Thoracic aorta (tissue), 2 donors: Measurements from ENCODE around the gene KSR1. TPM values are rescaled to one million over a fixed set of nuclear protein-coding genes. Genes with fewer than 3 reads are reported as not detected.

ENCODE experiments used
- ATAC-seq: fragments of 150-250 bp; one replicate; pipeline ENCODE4 v1.8.0; 2017; ENCODE audit warnings: low read depth; ENCODE audit not compliant: insufficient number of reproducible peaks, low FRiP score
- DNase-seq: peaks from one replicate; pipeline ENCODE4 v3.0.0-alpha.2; 2020; ENCODE audit warnings: low spot score
- H3K27ac ChIP-seq, 2 donors: fragments of 200-600 bp; sonication (generic); 1 replicate in 1 of 2; 2 replicates in 1 of 2; pipeline ENCODE4 v1.5.1; 2016; ENCODE audit warnings: mild to moderate bottlenecking in 2 of 2, moderate library complexity in 2 of 2
- H3K27me3 ChIP-seq: fragments of 200-600 bp; sonication (generic); replicated peaks from 2 replicates; pipeline ENCODE4 v1.6.0; 2016; ENCODE audit warnings: mild to moderate bottlenecking; ENCODE audit not compliant: insufficient read depth
- H3K36me3 ChIP-seq: fragments of 200-600 bp; sonication (generic); one replicate; pipeline ENCODE4 v1.5.1; 2016
- H3K4me1 ChIP-seq, 2 donors: fragments of 200-600 bp; sonication (generic); 1 replicate in 1 of 2; 2 replicates in 1 of 2; pipeline versions ENCODE4 v1.5.1 to v1.6.0; 2016; ENCODE audit warnings: low read depth in 2 of 2, mild to moderate bottlenecking in 1 of 2; ENCODE audit not compliant: control insufficient read depth in 1 of 2
- H3K4me3 ChIP-seq: fragments of 200-600 bp; sonication (generic); 2 replicates; pipeline ENCODE4 v1.5.1; 2016; ENCODE audit warnings: mild to moderate bottlenecking
- H3K9me3 ChIP-seq: fragments of 200-600 bp; sonication (generic); 2 replicates; pipeline ENCODE4 v1.5.1; 2016
- CTCF ChIP-seq: fragments of 200-600 bp; sonication (generic); IDR thresholded peaks from one replicate; pipeline ENCODE4 v1.5.1; 2019; ENCODE audit warnings: antibody characterized with exemption
- total RNA-seq, 2 donors: library from RNA; depleted of rRNA; stranded (reverse); fragments of >200 nt; gene quantifications; one replicate each; pipeline versions ENCODE4 v1.1.0 to v1.2.3, GENCODE V29; 2016

KSR1 gene
- total RNA-seq, 2 donors from 2014 or later: 17.6 to 46.0 TPM

- Histone ChIP-seq H3K27ac (no peak overlapping the region), H3K4me1 (peaks cover under 1 to 10% of the 10 kb centered on the region in 2 donors), H3K4me3 (no peak overlapping the region), H3K27me3 (no peaks in the 10 kb centered on the region), H3K36me3 (no peaks in the 10 kb centered on the region), H3K9me3 (no peaks in the 10 kb centered on the region)
- ATAC-seq: no peak
- TF ChIP-seq CTCF: no peak
- DNase-seq: no peak
Measured at GRCh38 chr17:27452828-27453227, 3.4 kb upstream of the KSR1 start.

- H3K9me3 ChIP-seq: no peaks in the 10 kb centered on the region
- H3K4me3 ChIP-seq: no peak overlapping the region
- no peaks in the 10 kb centered on the region for H3K36me3 ChIP-seq
- no peak overlapping the region for H3K27ac ChIP-seq
- peaks cover 4 to 16% of the 10 kb centered on the region in 2 donors for H3K4me1 ChIP-seq
- DNase-seq (no peak), ATAC-seq (no peak)
- H3K27me3 ChIP-seq: no peaks in the 10 kb centered on the region
- TF ChIP-seq CTCF: no peak
Measured at GRCh38 chr17:27453471-27453870, 2.8 kb upstream of the KSR1 start.

GRCh38 chr17:27454089-27454488 lies 2.2 kb upstream of the KSR1 start:
- no peaks in the 10 kb centered on the region for H3K9me3 ChIP-seq
- H3K4me3 ChIP-seq: no peak overlapping the region
- DNase-seq (no peak), ATAC-seq (no peak)
- peaks cover 6 to 19% of the 10 kb centered on the region in 2 donors for H3K4me1 ChIP-seq
- no peaks in the 10 kb centered on the region for H3K36me3 ChIP-seq
- no peak for TF ChIP-seq CTCF
- H3K27ac ChIP-seq: no peak overlapping the region
- no peaks in the 10 kb centered on the region for H3K27me3 ChIP-seq

GRCh38 chr17:27455236-27455913 lies 873 bp upstream of the KSR1 start:
- TF ChIP-seq CTCF: no peak
- H3K27ac ChIP-seq: peak overlapping the region; percentile 68 to 83
- no peaks in the 10 kb centered on the region for H3K9me3 ChIP-seq
- peaks cover 6 to 19% of the 10 kb centered on the region in 2 donors for H3K4me1 ChIP-seq
- H3K36me3 ChIP-seq: no peaks in the 10 kb centered on the region
- no peaks in the 10 kb centered on the region for H3K27me3 ChIP-seq
- peak overlapping the region; percentile 94 for H3K4me3 ChIP-seq
- DNase-seq: no peak
- no peak for ATAC-seq

- H3K36me3 ChIP-seq: no peaks in the 10 kb centered on the region
- no peak for DNase-seq
- H3K4me3 ChIP-seq: peak overlapping the region; percentile 94
- H3K9me3 ChIP-seq: no peaks in the 10 kb centered on the region
- peaks cover 6 to 19% of the 10 kb centered on the region in 2 donors for H3K4me1 ChIP-seq
- TF ChIP-seq CTCF: no peak
- peak overlapping the region; percentile 68 to 83 for H3K27ac ChIP-seq
- no peaks in the 10 kb centered on the region for H3K27me3 ChIP-seq
- ATAC-seq: no peak
Measured at GRCh38 chr17:27456681-27457359, 572 bp downstream of the KSR1 start.
